Limb (tissue), 2 donors: ENCODE measurements around the gene PLCH1.
"Not testable (repeated sequence)": the region's sequence is repeated elsewhere in the genome, so short reads cannot be mapped to it uniquely, and the experiment has no call there.

ENCODE experiments used
- DNase-seq, 2 donors: peaks; one replicate each; pipeline ENCODE4 v3.0.0-alpha.2; 2016; ENCODE audit errors: extremely low spot score in 2 of 2

Gene PLCH1

GRCh38 chr3:155418407-155418806 lies 326.5 kb downstream of the PLCH1 start:
- peak in 1 of 2 donors; percentile 66 for DNase-seq

- DNase-seq = no peak
Measured at GRCh38 chr3:155417119-155417517, 327.8 kb downstream of the PLCH1 start.

- no peak for DNase-seq
Measured at GRCh38 chr3:155416500-155417118, 328.3 kb downstream of the PLCH1 start.

GRCh38 chr3:155412904-155413303 lies 332.0 kb downstream of the PLCH1 start:
- no peak for DNase-seq

- no peak for DNase-seq
Measured at GRCh38 chr3:155411500-155412223, 333.2 kb downstream of the PLCH1 start.

- DNase-seq = no peak
Measured at GRCh38 chr3:155409336-155409735, 335.5 kb downstream of the PLCH1 start.

- DNase-seq = no peak
Measured at GRCh38 chr3:155407971-155408370, 336.9 kb downstream of the PLCH1 start.

- DNase-seq = no peak
Measured at GRCh38 chr3:155407331-155407730, 337.5 kb downstream of the PLCH1 start.

GRCh38 chr3:155404486-155404885 lies 340.4 kb downstream of the PLCH1 start:
- DNase-seq = no peak

GRCh38 chr3:155402656-155403055 lies 342.2 kb downstream of the PLCH1 start:
- DNase-seq = no peak

GRCh38 chr3:155398046-155398445 lies 346.8 kb downstream of the PLCH1 start:
- no peak for DNase-seq

- DNase-seq = not testable (repeated sequence)
Measured at GRCh38 chr3:155394896-155395295, 350.0 kb downstream of the PLCH1 start.

- no peak for DNase-seq
Measured at GRCh38 chr3:155394240-155394639, 350.6 kb downstream of the PLCH1 start.

- no peak for DNase-seq
Measured at GRCh38 chr3:155393316-155393715, 351.6 kb downstream of the PLCH1 start.

GRCh38 chr3:155392138-155392537 lies 352.7 kb downstream of the PLCH1 start:
- DNase-seq = no peak

- peak in 1 of 2 donors; percentile 66 for DNase-seq
Measured at GRCh38 chr3:155391551-155391958, 353.3 kb downstream of the PLCH1 start.

- DNase-seq = peak in 1 of 2 donors; percentile 74
Measured at GRCh38 chr3:155391104-155391503, 353.8 kb downstream of the PLCH1 start.

GRCh38 chr3:155390351-155390750 lies 354.5 kb downstream of the PLCH1 start:
- no peak for DNase-seq

GRCh38 chr3:155388417-155388816 lies 356.5 kb downstream of the PLCH1 start:
- no peak for DNase-seq

GRCh38 chr3:155387571-155387970 lies 357.3 kb downstream of the PLCH1 start:
- DNase-seq = no peak

- no peak for DNase-seq
Measured at GRCh38 chr3:155386919-155387318, 358.0 kb downstream of the PLCH1 start.

- DNase-seq = no peak
Measured at GRCh38 chr3:155385896-155386625, 358.8 kb downstream of the PLCH1 start.
